Nephron progenitor cell (in vitro differentiated cells): ENCODE results near the gene CHPF.

Experiments
- DNase-seq: peaks from one replicate; pipeline ENCODE4 v3.0.0; 2021
- H3K27ac Mint-ChIP-seq: 2 replicates; pipeline ENCODE4 v1.8.0; 2021; ENCODE audit warnings: mild to moderate bottlenecking, moderate library complexity, mixed read lengths
- H3K27me3 Mint-ChIP-seq: 2 replicates; pipeline ENCODE4 v1.8.0; 2021; ENCODE audit warnings: mild to moderate bottlenecking, low read depth, mixed read lengths; ENCODE audit not compliant: poor library complexity
- H3K36me3 Mint-ChIP-seq: 2 replicates; pipeline ENCODE4 v1.8.0; 2021; ENCODE audit warnings: low read depth, mixed read lengths
- H3K4me1 Mint-ChIP-seq: 2 replicates; pipeline ENCODE4 v1.8.0; 2021; ENCODE audit warnings: mixed read lengths
- H3K4me3 Mint-ChIP-seq: 2 replicates; pipeline ENCODE4 v1.8.0; 2021; ENCODE audit warnings: mild to moderate bottlenecking, moderate library complexity, mixed read lengths
- H3K9me3 Mint-ChIP-seq: 2 replicates; pipeline ENCODE4 v1.8.0; 2021; ENCODE audit warnings: mild to moderate bottlenecking, moderate library complexity, mixed read lengths
- CTCF ChIP-seq: fragments of 200-600 bp; sonication (generic); IDR thresholded peaks from 2 replicates; pipeline ENCODE4 v1.5.0; 2021; ENCODE audit warnings: antibody characterized with exemption

The CHPF gene

DNA sequence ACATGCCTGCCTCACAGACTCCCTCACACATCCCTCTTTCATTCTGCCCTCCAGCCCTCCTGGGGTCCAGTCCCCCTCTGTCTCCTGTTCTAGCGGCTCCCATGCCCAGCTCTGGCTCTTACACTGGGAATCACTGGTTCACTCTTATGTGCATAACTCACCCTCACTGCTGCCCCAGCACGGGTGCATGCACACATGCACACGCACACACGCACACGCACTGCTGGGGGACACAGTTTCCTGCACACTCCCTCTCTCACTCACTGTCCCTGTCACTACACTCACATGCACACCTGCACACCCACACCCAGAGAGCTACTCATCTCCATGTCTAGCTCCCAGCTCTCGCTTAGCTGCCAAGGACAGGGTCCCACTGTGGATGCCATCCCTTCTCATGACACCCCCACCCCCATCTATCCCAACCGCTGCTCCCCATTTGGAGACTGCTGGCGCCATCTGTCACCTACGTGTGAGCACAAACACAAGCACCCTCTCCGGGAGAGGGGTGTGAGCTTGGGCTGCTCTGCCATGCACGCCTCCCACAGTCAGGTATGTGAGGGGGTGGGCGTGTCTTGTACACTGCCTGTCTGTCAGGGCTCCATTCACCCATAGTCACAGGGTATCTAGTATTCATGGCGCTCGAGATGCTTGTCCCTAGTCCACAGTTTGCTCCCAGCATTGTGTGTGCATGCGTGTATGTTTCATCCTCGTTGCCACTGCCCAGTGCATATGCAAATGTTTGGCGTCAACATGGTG lies 27.6 kb downstream of the CHPF start:
- peak overlapping the region; percentile 12 for H3K4me3 Mint-ChIP-seq
- DNase-seq, result no peak
- peaks cover 70% of the 10 kb centered on the region for H3K27me3 Mint-ChIP-seq
- no peak for TF ChIP-seq CTCF
- H3K4me1 Mint-ChIP-seq, result peaks cover 86% of the 10 kb centered on the region
- no peaks in the 10 kb centered on the region for H3K9me3 Mint-ChIP-seq
- no peaks in the 10 kb centered on the region for H3K36me3 Mint-ChIP-seq
- H3K27ac Mint-ChIP-seq, result no peak overlapping the region

GRCh38 chr2:219514836-219515235 lies 28.8 kb downstream of the CHPF start:
- Mint-ChIP-seq H3K27ac (no peak overlapping the region), H3K4me3 (peak overlapping the region; percentile 45), H3K27me3 (peaks cover 71% of the 10 kb centered on the region), H3K4me1 (peaks cover 86% of the 10 kb centered on the region), H3K9me3 (no peaks in the 10 kb centered on the region), H3K36me3 (no peaks in the 10 kb centered on the region)
- no peak for TF ChIP-seq CTCF
- no peak for DNase-seq

DNA sequence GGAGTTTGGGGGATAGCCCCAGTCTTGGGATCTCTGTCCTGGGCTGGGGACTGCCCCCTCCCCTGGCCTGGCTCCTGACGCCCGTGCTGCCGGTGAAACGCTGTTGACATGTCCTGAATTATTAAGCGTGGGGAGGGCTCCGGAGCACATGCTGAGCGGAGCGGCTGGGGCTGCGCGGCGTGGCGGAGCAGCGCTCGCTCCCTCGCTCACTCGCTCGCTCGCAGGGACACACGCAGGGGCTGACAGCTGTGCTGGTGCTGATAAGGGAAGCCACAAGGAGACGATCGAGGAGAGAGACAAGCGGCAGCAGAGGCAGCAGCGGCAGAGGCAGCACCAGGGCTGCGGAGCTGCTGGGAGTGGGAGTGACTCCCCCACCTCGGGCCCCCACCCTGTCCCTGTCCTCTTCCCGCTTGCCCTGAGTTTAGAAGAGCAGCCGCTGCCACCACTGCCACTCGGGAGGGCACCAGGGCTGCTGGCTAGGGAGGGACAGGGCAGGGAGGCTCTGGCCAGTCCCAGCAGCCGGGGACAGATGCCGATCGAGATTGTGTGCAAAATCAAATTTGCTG lies 29.3 kb downstream of the CHPF start, which contains the start of gene ASIC4:
Gene ASIC4 (plus strand): TSS at position 287 of the 566 bp plus-strand sequence. CDS start 243 bp downstream, at position 530.
- DNase-seq, result peak; percentile 58
- H3K27me3 Mint-ChIP-seq, result peaks cover 74% of the 10 kb centered on the region

GRCh38 chr2:219513787-219514186 lies 29.8 kb downstream of the CHPF start:
- H3K27ac Mint-ChIP-seq, result no peak overlapping the region
- H3K4me1 Mint-ChIP-seq, result peaks cover 81% of the 10 kb centered on the region
- H3K27me3 Mint-ChIP-seq, result peaks cover 72% of the 10 kb centered on the region
- no peaks in the 10 kb centered on the region for H3K9me3 Mint-ChIP-seq
- no peaks in the 10 kb centered on the region for H3K36me3 Mint-ChIP-seq
- DNase-seq, result no peak
- no peak for TF ChIP-seq CTCF
- H3K4me3 Mint-ChIP-seq, result peak overlapping the region; percentile 75

More for the DNA sequence above, 29.3 kb downstream of the CHPF start, which contains the start of gene ASIC4:
- H3K9me3 Mint-ChIP-seq, result no peaks in the 10 kb centered on the region
- H3K4me1 Mint-ChIP-seq, result peaks cover 85% of the 10 kb centered on the region
- H3K4me3 Mint-ChIP-seq, result peak within 1 kb of the TSS; percentile 75
- H3K27ac Mint-ChIP-seq, result no peak within 1 kb of the TSS
- H3K36me3 Mint-ChIP-seq, result no peaks in the 10 kb centered on the region
- no peak for TF ChIP-seq CTCF

DNA sequence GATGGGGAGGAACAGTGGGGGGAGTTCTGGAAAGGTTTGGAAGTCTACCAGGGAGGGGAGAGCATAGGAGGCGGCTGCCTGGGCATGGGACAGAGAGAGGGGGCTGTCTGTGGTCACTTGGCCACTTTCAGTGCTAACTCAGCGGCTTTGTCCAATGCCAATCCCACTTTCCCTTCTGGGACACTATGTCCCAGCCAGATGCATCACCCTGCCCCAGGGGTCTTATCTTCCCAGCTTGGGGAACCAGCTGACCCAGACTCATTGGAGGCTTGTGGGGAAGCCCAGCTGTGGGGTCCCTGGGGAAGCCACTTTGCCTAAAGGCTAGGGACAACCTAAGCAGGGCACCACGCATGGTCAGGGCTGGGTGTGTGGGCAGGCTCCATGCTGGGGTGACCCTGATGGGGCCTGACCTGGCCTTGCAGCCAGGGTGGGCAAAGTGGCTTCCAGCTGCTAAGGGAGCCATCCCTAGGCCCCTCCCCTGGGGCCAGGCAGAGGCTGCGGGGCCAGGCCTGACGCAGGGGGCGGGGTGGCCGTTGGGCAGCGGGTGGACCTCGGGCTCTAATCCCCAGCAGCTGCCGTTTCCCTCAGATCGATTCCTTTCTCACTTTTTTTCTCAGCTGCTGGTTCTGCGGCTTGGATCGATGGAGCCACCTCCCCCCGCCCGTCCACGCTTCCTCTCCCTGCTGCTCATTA lies 30.9 kb downstream of the CHPF start:
- peak overlapping the region; percentile 75 for H3K4me3 Mint-ChIP-seq
- no peak for TF ChIP-seq CTCF
- peak; percentile 60 for DNase-seq
- no peaks in the 10 kb centered on the region for H3K36me3 Mint-ChIP-seq
- peaks cover 66% of the 10 kb centered on the region for H3K27me3 Mint-ChIP-seq
- H3K27ac Mint-ChIP-seq, result no peak overlapping the region
- no peaks in the 10 kb centered on the region for H3K9me3 Mint-ChIP-seq
- peaks cover 76% of the 10 kb centered on the region for H3K4me1 Mint-ChIP-seq
